HG03520 (cell line): ENCODE results near the gene IL21R.
"Not testable (repeated sequence)": the region's sequence is repeated elsewhere in the genome, so short reads cannot be mapped to it uniquely, and the experiment has no call there.

ENCODE experiments used
- ATAC-seq: cut with Tn5 transposase; IDR thresholded peaks from one replicate; pipeline ENCODE4 v1.9.1; 2021; ENCODE audit warnings: mild to moderate bottlenecking, moderate library complexity; ENCODE audit not compliant: unreplicated experiment

The IL21R gene

DNA sequence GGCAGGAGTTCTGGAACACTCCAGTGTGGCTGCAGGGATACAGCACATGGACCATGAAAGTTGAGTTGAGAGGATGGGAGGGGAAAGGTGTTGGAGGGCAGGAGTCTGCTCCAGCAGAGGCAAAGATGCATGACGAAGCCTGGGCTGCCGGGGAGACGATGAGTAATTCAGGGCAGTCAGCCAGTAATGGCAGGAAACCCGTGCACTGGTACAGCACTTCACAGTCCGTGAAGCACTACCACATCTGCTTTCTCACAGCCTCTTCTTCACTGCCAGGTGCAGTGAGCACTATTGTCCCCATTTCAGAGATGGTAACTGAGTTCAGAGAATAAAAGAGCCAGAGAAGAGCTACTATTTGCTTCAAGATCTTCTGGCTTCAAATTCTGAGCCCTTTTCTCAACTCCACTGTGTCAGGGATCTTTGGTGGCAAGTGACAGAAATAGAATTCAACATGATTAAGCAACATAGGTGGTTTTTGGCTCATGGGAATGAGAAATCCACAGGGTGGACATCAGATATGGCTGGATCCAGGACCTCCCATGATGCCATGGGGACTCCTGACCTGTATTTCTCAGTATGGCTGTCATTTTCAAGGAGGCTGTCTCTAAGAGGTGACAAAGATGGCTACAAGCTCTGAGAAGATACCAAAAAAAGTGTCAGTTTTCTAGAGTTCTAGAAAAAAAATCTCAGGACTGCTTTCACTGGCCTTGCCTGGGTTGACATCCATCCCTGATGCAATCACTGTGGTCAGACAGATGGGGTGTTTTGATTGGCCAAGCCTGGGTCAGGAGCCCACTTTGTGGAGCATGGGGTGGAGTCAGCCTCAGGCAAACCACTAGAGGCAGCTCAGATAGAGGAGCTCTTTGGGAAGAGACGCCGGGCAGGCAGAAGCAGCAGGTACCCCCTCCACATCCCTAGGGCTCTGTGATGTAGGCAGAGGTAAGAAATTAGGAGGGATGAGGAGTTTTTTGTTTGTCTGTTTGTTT, 24.7 kb downstream of the IL21R start:
- ATAC-seq, result peak; percentile 80

GRCh38 chr16:27427538-27427937, 25.6 kb downstream of the IL21R start:
- ATAC-seq, result no peak

DNA sequence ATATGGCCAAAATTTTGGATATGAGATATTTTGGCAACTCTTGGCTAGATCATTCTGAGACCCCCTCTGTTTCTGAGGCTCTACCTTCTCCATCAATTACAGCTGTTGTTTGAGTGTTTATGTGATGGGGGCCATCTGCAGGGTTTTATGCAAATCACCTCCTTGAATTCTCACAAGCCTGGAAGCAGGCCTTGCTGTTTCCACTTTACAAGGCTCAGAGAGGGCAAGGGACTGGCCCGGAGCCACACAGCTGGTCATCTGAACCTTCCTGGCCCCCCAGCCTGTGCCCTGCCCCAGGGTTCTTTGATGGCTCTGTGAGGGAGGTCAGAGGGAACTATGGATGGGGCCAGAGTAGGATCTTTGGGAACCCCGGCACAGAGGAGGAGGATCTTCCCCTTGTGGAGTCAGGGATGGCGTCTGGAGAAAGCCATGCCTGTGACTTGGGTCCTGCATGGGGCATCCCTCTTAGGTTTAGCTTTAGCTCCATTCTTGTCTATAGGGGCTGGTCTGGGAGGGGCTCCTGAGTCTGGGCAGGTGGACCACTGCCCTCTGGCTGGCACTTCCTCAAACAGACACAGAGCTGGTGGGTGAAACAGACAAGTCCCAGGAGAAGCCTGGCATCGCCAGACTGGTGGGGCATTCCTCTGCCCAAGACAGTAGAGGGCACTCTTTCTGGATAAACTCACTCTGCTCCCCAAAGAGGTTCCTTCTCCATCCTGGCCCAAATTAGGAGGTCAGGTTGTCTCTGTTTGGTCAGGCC, 26.2 kb downstream of the IL21R start:
- no peak for ATAC-seq

- no peak for ATAC-seq
These were observed 27.4 kb downstream of the IL21R start for GRCh38 chr16:27429330-27429871.

- ATAC-seq, result no peak
These were observed 28.0 kb downstream of the IL21R start for GRCh38 chr16:27429981-27430441.

- ATAC-seq, result no peak
These were observed 28.5 kb downstream of the IL21R start for GRCh38 chr16:27430512-27430911.

GRCh38 chr16:27430923-27431484, 29.0 kb downstream of the IL21R start:
- ATAC-seq, result no peak

GRCh38 chr16:27431773-27432532, 30.0 kb downstream of the IL21R start:
- ATAC-seq, result no peak

GRCh38 chr16:27432558-27432957, 30.6 kb downstream of the IL21R start:
- no peak for ATAC-seq

- not testable (repeated sequence) for ATAC-seq
These were observed 31.2 kb downstream of the IL21R start for GRCh38 chr16:27433191-27433590.

DNA sequence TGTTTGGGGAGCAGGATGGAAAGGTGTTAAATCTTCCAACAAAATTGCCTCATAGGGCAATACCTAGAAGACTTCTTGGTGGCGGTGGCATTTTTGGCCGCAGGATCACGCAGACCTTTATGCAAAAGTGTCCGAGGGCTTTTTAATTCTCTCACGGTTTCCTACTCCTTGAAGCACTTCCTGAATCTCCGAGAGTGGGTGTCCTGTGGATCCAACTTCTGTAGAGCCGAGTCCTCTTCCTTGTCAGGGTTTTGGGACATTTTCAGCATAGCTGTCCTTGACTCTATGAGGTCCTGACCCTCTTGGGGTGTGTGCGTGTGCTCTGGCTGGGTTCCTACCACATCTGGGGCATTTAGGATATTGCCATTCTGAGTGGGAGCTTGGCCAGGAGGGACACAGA, 31.7 kb downstream of the IL21R start:
- ATAC-seq, result no peak

DNA sequence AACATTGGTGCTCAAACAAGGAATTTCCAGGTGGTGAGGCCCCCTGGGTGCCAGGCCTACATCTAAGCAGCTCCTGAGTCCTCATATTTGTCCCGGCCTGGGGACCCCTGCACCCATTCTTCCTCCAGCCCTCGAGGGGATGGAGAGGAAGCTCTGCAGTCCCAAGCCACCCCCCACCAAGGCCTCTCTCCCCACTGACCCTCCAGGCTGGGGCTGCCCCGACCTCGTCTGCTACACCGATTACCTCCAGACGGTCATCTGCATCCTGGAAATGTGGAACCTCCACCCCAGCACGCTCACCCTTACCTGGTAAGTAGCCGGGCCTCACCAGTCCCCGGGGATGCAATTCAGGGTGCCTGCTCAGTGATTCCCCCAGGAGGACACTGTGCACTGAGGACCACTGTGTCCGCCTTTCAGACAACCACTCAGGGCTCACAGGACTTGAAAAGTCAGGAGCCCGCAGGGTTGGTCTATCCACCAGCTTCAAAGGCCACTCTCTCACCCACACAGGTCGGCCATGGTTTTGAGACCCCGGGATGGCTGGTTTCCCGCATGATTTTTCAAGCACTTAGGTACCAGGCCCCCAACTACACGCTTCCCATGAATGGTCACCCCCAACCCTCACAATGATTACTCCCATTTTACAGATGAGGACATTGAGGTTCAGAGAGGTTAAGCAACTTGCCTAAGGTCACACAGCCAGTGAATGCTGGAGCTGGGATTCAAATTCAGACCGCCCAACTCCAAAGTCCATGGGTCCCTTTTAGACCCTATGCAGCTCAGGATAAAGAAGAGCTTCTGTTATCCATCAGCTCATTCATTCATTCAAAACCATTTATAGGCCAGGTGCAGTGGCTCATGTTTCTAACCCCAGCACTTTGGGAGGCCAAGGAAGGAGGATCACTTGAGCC, 32.4 kb downstream of the IL21R start:
- no peak for ATAC-seq

DNA sequence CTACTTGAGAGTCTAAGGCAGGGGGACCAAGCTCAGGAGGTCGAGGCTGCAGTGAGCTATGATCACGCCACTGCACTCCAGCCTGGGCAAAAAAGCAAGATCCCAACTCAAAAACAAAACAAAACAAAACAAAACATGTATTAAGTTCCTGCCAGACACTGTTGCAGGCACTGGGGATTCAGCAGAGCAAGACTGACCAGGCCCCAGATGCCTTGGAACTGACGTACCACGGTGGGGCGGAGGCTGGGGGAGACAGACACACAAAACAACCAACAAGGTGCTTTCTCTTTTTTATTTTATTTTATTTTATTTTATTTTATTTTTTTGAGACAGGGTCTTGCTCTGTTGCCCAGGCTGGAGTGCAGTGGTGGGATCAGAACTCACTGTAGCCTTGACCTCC, 33.2 kb downstream of the IL21R start:
- not testable (repeated sequence) for ATAC-seq

DNA sequence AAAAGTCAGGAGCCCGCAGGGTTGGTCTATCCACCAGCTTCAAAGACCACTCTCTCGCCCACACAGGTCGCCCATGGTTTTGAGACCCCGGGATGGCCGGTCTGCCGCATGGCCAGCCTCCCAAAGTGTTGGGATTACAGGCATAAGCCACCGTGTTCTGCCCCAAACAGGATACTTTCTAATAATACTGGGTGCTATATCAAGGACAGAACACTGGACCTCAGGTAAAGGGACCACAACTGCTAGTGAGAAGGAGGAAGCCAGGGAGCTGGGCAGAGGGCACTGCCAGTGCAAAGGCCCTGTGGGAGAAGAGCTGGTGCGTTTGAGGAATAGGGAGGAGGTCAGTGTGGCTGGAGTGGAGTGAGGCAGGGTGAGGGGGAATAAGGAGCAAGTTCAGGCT, 34.1 kb downstream of the IL21R start:
- ATAC-seq, result no peak

DNA sequence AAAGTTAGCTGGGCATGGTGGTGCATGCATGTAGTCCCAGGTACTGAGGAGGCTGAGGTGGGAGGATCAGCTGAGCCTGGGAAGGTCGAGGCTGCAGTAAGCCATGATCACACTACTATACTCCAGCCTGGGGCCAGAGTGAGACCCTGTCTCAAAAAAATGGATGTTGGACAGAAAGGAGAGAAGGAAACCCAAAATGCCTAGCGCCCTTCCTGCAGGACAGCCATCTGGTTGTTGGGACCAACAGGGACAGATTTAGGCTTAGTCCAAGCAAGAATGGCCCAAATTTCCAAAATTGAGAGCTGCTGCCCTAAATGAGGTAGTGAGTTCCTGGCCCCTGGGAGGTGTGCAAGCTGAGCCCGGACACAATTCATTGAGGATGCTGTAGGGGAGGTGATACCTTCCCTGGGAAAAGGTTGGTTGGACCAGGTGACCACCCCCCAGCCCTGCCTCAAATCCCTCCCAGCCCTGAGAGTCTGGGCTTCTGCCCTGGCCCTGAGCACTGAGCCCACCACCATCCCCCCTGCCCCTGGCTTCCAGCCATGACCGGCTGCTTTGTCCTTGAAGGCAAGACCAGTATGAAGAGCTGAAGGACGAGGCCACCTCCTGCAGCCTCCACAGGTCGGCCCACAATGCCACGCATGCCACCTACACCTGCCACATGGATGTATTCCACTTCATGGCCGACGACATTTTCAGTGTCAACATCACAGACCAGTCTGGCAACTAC, 35.1 kb downstream of the IL21R start:
- ATAC-seq, result no peak

DNA sequence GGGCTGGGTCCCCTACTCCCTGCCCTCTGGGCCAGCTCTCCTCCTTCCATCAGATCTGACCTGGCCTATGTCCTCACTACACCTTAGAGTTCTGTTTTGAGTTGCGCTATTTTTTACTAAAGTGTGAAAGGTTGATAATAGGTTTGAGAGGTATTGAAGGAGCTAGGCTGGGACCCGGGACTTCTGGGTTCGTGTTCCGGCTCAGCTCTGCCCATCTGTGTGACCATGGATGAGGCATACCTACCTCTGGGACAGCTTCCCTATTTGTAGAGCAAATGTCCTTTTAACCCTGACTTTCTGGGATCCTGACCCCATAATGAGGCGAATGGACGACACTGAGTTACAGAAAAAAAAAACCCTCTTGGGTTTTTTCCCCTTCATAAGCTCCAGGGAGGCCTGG, 36.0 kb downstream of the IL21R start:
- ATAC-seq, result no peak

DNA sequence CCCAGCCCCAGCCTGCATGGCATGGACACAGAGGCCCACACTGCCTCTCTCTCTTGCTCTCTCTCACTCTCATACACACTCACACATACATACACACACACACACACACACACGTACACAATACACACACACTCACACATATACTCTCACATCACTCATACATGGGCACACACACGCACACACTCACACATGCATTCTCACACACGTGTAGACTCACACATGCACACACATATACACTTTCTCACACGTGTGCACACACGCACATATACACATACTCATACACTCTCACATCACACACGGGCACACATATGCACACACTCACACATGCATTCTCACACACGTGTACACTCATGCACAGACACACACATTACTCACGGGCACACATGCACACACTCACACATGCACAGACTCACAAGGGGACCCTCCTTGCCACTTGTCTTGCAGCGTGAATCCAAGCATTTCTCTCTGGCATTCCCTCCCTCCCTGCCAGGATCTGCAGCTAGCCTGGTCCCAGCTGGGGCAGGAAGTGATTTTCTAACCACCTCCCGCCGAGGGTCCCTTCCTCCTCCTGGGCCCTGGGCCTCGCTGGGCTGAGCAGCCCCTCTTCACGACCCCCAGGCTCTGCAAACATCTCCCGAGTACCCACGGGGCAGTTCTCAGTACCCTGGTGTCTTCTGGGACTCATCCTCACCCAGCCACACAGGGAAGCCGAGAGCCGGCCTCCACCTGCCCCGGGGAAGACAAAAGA, 37.5 kb downstream of the IL21R start:
- ATAC-seq, result no peak

DNA sequence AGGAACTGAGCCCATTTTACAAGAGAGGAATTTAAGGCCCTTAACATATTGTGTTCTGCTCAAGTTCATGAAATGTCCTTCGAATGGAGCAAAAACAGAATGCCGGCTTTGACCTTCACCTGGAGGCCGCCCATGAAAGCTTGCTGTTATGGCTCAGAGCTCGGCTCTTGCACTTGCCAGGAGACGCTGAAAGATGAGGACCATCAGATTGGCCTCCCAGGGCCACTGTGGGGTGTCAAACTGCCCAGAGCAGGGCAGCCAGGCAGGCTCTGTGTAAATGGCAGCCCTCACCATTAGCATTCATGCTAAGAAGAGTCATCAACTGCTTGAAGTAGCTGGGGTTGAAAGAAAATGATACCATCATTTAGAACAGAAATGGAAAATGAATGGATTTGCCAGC, 39.3 kb downstream of the IL21R start:
- no peak for ATAC-seq
